B cell (primary cell): ENCODE measurements around the gene GADD45A. TPM values are rescaled to one million over a fixed set of nuclear protein-coding genes. Genes with fewer than 3 reads are reported as not detected.
A peak's percentile ranks its signal among the peaks of the same experiment; 100 is the strongest.

Experiments
- ATAC-seq: fragments of 200-7000 bp; cut with Tn5 transposase; one replicate; pipeline ENCODE4 v1.10.0; 2021; ENCODE audit warnings: low read depth, mild to moderate bottlenecking, moderate number of reproducible peaks, moderate library complexity
- CTCF ChIA-PET: fragments of 350-600 bp; sonication (Branson Sonifier 250); formaldehyde crosslinking; loops from one replicate; lab custom pipeline; 2021; ENCODE audit warnings: antibody characterized with exemption, inconsistent platforms; lab: Charles Lee
- POLR2A ChIA-PET: fragments of 350-600 bp; sonication (Branson Sonifier 250); formaldehyde crosslinking; loops from one replicate; lab custom pipeline; 2021; ENCODE audit warnings: antibody characterized with exemption; lab: Charles Lee
- DNase-seq: peaks from one replicate; pipeline ENCODE4 v3.0.0; 2013
- H2AFZ ChIP-seq: 2 replicates; pipeline ENCODE4 v1.6.1; 2012; ENCODE audit warnings: mild to moderate bottlenecking, low read depth, low read length; ENCODE audit not compliant: insufficient read depth, poor library complexity, severe bottlenecking
- H3K27ac ChIP-seq, 2 donors: 1 replicate in 1 of 2; 2 replicates in 1 of 2; pipeline ENCODE4 v1.5.1; 2012 to 2013; ENCODE audit warnings: low read length in 2 of 2, mild to moderate bottlenecking in 2 of 2, moderate library complexity in 1 of 2
- H3K27me3 ChIP-seq, 4 experiments: fragments of 200-600 bp in 1 of 4; sonication (generic) in 1 of 4; replicated peaks in 1 of 4; 1 replicate in 2 of 4; 2 replicates in 2 of 4; pipeline versions ENCODE4 v1.6.1 to v1.7.0; 2013 to 2016; ENCODE audit warnings: low read length in 3 of 4, mild to moderate bottlenecking in 2 of 4, mixed read lengths in 1 of 4, moderate library complexity in 1 of 4; ENCODE audit not compliant: insufficient read depth in 4 of 4, control insufficient read depth in 3 of 4; ENCODE audit errors: control extremely low read depth in 1 of 4
- H3K36me3 ChIP-seq, 2 experiments: replicated peaks in 1 of 2; 1 replicate in 1 of 2; 2 replicates in 1 of 2; pipeline versions ENCODE4 v1.6.1 to v1.7.1; 2013; ENCODE audit warnings: low read length in 1 of 2; ENCODE audit not compliant: insufficient read depth in 2 of 2, control insufficient read depth in 1 of 2; ENCODE audit errors: control extremely low read depth in 1 of 2, extremely low read depth in 1 of 2
- H3K4me1 ChIP-seq, 2 donors: fragments of 200-600 bp in 1 of 2; sonication (generic) in 1 of 2; 1 replicate in 1 of 2; 2 replicates in 1 of 2; pipeline versions ENCODE4 v1.5.1 to v1.6.1; 2013 to 2017; ENCODE audit warnings: low read length in 2 of 2; ENCODE audit not compliant: control insufficient read depth in 2 of 2, insufficient read depth in 2 of 2
- H3K4me2 ChIP-seq: replicated peaks from 2 replicates; pipeline ENCODE3; 2012; ENCODE audit warnings: mild to moderate bottlenecking, low read depth, low read length; ENCODE audit not compliant: poor library complexity, severe bottlenecking
- H3K4me3 ChIP-seq, 5 experiments: fragments of 200-600 bp in 1 of 5; sonication (generic) in 1 of 5; 1 replicate in 3 of 5; 2 replicates in 2 of 5; pipeline versions ENCODE4 v1.5.1 to v1.7.0; 2011 to 2016; ENCODE audit warnings: low read length in 4 of 5, mild to moderate bottlenecking in 4 of 5, low read depth in 2 of 5, control low read depth in 1 of 5, moderate library complexity in 1 of 5; ENCODE audit not compliant: insufficient read depth in 1 of 5; ENCODE audit errors: control extremely low read depth in 1 of 5, extremely low read depth in 1 of 5
- H3K79me2 ChIP-seq: fragments of 200-600 bp; sonication (generic); one replicate; pipeline ENCODE4 v1.6.0; 2016; ENCODE audit warnings: low read length; ENCODE audit not compliant: control insufficient read depth, insufficient read depth
- H3K9ac ChIP-seq: fragments of 200-600 bp; sonication (generic); 2 replicates; pipeline ENCODE4 v1.6.1; 2017; ENCODE audit warnings: mild to moderate bottlenecking, low read length, moderate library complexity
- H3K9me3 ChIP-seq, 3 donors: one replicate each; pipeline versions ENCODE4 v1.6.1 to v1.7.1; 2013; ENCODE audit warnings: low read length in 2 of 3; ENCODE audit not compliant: control insufficient read depth in 2 of 3, insufficient read depth in 1 of 3; ENCODE audit errors: control extremely low read depth in 1 of 3
- H4K20me1 ChIP-seq: 2 replicates; pipeline ENCODE4 v1.6.0; 2012; ENCODE audit warnings: mild to moderate bottlenecking, low read length; ENCODE audit not compliant: insufficient read depth, control insufficient read depth, poor library complexity, severe bottlenecking
- H3K27ac Mint-ChIP-seq: one replicate; pipeline ENCODE4 v1.8.0; 2021; ENCODE audit warnings: mixed read lengths
- H3K27me3 Mint-ChIP-seq: one replicate; pipeline ENCODE4 v1.8.0; 2021; ENCODE audit warnings: mixed read lengths
- H3K4me1 Mint-ChIP-seq: one replicate; pipeline ENCODE4 v1.8.0; 2021; ENCODE audit warnings: mixed read lengths
- H3K4me3 Mint-ChIP-seq: one replicate; pipeline ENCODE4 v1.8.0; 2021; ENCODE audit warnings: mixed read lengths
- H3K9me3 Mint-ChIP-seq: one replicate; pipeline ENCODE4 v1.8.0; 2022; ENCODE audit warnings: mixed read lengths; ENCODE audit not compliant: insufficient read depth
- CTCF ChIP-seq: fragments of 200-600 bp; IDR thresholded peaks from one replicate; pipeline ENCODE4 v1.8.0; 2022; ENCODE audit warnings: antibody characterized with exemption, mild to moderate bottlenecking
- EZH2 ChIP-seq: IDR thresholded peaks from 2 replicates; pipeline ENCODE4 v1.6.1; 2012; ENCODE audit warnings: borderline replicate concordance, low read depth, mild to moderate bottlenecking, moderate library complexity, low read length; ENCODE audit not compliant: insufficient read depth, poor library complexity, severe bottlenecking
- WGBS: methylation state at CpG from one replicate; pipeline ENCODE4 v1.1.5; 2013; ENCODE audit warnings: missing lambda C conversion rate; ENCODE audit not compliant: insufficient coverage; 5-methylcytosine and 5-hydroxymethylcytosine counted together
- intact Hi-C: fragments of 100-400 bp; cut with micrococcal nuclease; formaldehyde crosslinking; loops from one replicate; pipeline ENCODE4 v1.10.0; 2022
- polyA plus RNA-seq: library from polyadenylated mRNA; depleted of rRNA; stranded (reverse); fragments of >200 nt; gene quantifications from 2 replicates; pipeline ENCODE4 v1.2.3, GENCODE V29; 2012
- total RNA-seq, 2 donors: library from RNA; stranded (reverse); fragments of 120-200 nt in 1 of 2; gene quantifications; 1 replicate in 1 of 2; 2 replicates in 1 of 2; pipeline versions ENCODE4 v1.2.3 to v1.2.4, GENCODE V29; 2013 to 2022

The GADD45A gene
- total and polyA plus RNA-seq, 2 donors (not counting 1 experiment from before 2014, with no cell fraction given), result 11.6 to 21.1 TPM

- ATAC-seq (no peak), DNase-seq (no peak)
- Histone ChIP-seq H3K4me2 (no peak overlapping the region), H3K27ac (no peak overlapping the region), H3K36me3 (no peaks in the 10 kb centered on the region), H3K4me3 (no peak overlapping the region), H3K27me3 (no peaks in the 10 kb centered on the region), H3K4me1 (peaks cover 25 to 33% of the 10 kb centered on the region in 2 donors), H4K20me1 (no peaks in the 10 kb centered on the region), H3K9ac (no peak overlapping the region), H2AFZ (no peak overlapping the region), H3K9me3 (no peaks in the 10 kb centered on the region), H3K79me2 (no peaks in the 10 kb centered on the region)
- no peak overlapping the region for H3K27ac Mint-ChIP-seq
- no peaks in the 10 kb centered on the region for H3K9me3 Mint-ChIP-seq
- CTCF ChIA-PET, result no interaction called here
- TF ChIP-seq CTCF (no peak), EZH2 (no peak)
- H3K4me1 Mint-ChIP-seq, result peaks cover 30% of the 10 kb centered on the region
- no peak overlapping the region for H3K4me3 Mint-ChIP-seq
- POLR2A ChIA-PET, result no interaction called here
- WGBS, result 100% methylated on average over 2 of the region's 2 CpGs
- intact Hi-C loops, result no loop called here
- H3K27me3 Mint-ChIP-seq, result no peaks in the 10 kb centered on the region
These were observed 46.3 kb downstream of the GADD45A start for GRCh38 chr1:67731322-67731721.

DNA sequence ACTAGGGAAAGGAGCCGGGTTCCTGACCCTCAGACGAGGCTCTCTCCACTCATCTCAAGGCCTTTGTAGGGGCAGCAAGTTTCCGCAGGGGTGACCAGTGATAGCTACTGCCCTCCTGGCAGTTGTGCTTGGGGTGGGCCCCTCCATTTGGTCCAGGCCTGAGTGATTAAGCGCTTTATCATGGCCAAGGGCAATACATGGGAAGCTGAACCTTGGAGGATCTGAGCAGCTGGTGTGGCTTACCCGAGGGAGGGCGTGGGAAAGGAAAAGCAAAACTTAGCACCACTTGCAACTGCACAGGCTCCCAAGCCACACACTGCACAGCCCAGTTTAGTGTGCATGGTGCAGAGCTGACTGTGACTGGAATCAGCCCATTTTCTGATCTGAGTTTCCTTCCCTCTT is 47.8 kb downstream of the GADD45A start:
- H2AFZ ChIP-seq, result no peak overlapping the region
- peak overlapping the region; percentile 39 for H3K27ac Mint-ChIP-seq
- CTCF ChIA-PET, result interaction anchor here (0.6 to 0.7 kb wide), 2 partner anchors 11 to 28 kb away, joined by 3 read pairs; no protein-coding TSS in a partner anchor

More for the DNA sequence above, 47.8 kb downstream of the GADD45A start:
- Histone ChIP-seq H3K36me3 (no peaks in the 10 kb centered on the region), H3K9ac (no peak overlapping the region), H3K4me1 (peaks cover 32 to 43% of the 10 kb centered on the region in 2 donors), H3K4me3 (no peak overlapping the region), H3K27me3 (no peaks in the 10 kb centered on the region), H3K4me2 (no peak overlapping the region), H3K27ac (no peak overlapping the region), H3K79me2 (no peaks in the 10 kb centered on the region), H4K20me1 (no peaks in the 10 kb centered on the region), H3K9me3 (no peaks in the 10 kb centered on the region)
- WGBS, result 80% methylated on average over 5 of the region's 6 CpGs
- Mint-ChIP-seq H3K4me3 (no peak overlapping the region), H3K9me3 (no peaks in the 10 kb centered on the region), H3K4me1 (peaks cover 40% of the 10 kb centered on the region), H3K27me3 (no peaks in the 10 kb centered on the region)
- TF ChIP-seq EZH2 (no peak), CTCF (no peak)
- intact Hi-C loops, result no loop called here
- ATAC-seq (no peak), DNase-seq (no peak)
- POLR2A ChIA-PET, result no interaction called here
